Upper lobe of left lung (tissue), 6 donors: Measurements from ENCODE around the gene OAS3. TPM values are rescaled to one million over a fixed set of nuclear protein-coding genes. Genes with fewer than 3 reads are reported as not detected.

Experiments used
- ATAC-seq, 2 donors: fragments of 200-7000 bp; cut with Tn5 transposase; one replicate each; pipeline ENCODE4 v1.9.1; 2022; ENCODE audit warnings: mild to moderate bottlenecking in 2 of 2, moderate library complexity in 2 of 2; ENCODE audit not compliant: low FRiP score in 2 of 2
- DNase-seq, 2 donors: peaks; one replicate each; pipeline ENCODE4 v3.0.0-alpha.2; 2019 to 2020
- H3K27ac ChIP-seq, 4 donors: fragments of 200-600 bp; sonication (generic); one replicate each; pipeline ENCODE4 v1.5.1; 2016 to 2019
- H3K27me3 ChIP-seq, 4 donors: fragments of 200-600 bp; sonication (generic); one replicate each; pipeline ENCODE4 v1.5.1; 2017 to 2019
- H3K36me3 ChIP-seq, 4 donors: fragments of 200-600 bp; sonication (generic); one replicate each; pipeline ENCODE4 v1.5.1; 2016 to 2019
- H3K4me1 ChIP-seq, 4 donors: fragments of 200-600 bp; sonication (generic); one replicate each; pipeline ENCODE4 v1.5.1; 2018 to 2019
- H3K4me3 ChIP-seq, 4 donors: fragments of 200-600 bp; sonication (generic); one replicate each; pipeline ENCODE4 v1.5.1; 2017 to 2019; ENCODE audit warnings: mild to moderate bottlenecking in 2 of 4, moderate library complexity in 1 of 4
- H3K9me3 ChIP-seq, 4 donors: fragments of 200-600 bp; sonication (generic); one replicate each; pipeline ENCODE4 v1.5.1; 2018 to 2019
- EP300 ChIP-seq, 4 donors: sonication (generic); formaldehyde crosslinking; IDR thresholded peaks; one replicate each; pipeline ENCODE4 v1.5.1; 2017; ENCODE audit warnings: antibody characterized with exemption in 4 of 4, control low read depth in 2 of 4
- POLR2A ChIP-seq, 4 donors: fragments of 450-650 bp; IDR thresholded peaks; one replicate each; pipeline ENCODE4 v1.5.1; 2016 to 2017; ENCODE audit warnings: antibody characterized with exemption in 4 of 4, mild to moderate bottlenecking in 2 of 4
- POLR2AphosphoS5 ChIP-seq, 2 donors: sonication (generic); formaldehyde crosslinking; IDR thresholded peaks; one replicate each; pipeline ENCODE4 v1.5.1; 2017; ENCODE audit warnings: antibody characterized with exemption in 2 of 2
- WGBS, 2 donors: methylation state at CpG; one replicate each; pipeline ENCODE4 v1.1.5; 2017 to 2018; 5-methylcytosine and 5-hydroxymethylcytosine counted together
- total RNA-seq, 6 donors: library from RNA; depleted of rRNA in 4 of 6; stranded (reverse); fragments of >200 nt in 4 of 6; gene quantifications; one replicate each; pipeline versions ENCODE4 v1.1.0 to v1.2.1, GENCODE V29; 2016 to 2021
- TF ChIP-seq, protein P1 (sequence below), 6 experiments: fragments of 450-650 bp in 4 of 6; fragments of 200-600 bp in 2 of 6; sonication (generic) in 2 of 6; IDR thresholded peaks; one replicate each; pipeline ENCODE4 v1.5.1; 2016 to 2019; ENCODE audit warnings: antibody characterized with exemption in 6 of 6
- donor health status: DM: no; HTN: no; CAD: no; lungs with moderate emphysema.
- donor health status: DM: no; HTN: yes; CAD: no; lungs with severe emphysema.

The OAS3 gene
- total RNA-seq, 6 donors from 2014 or later, result 15.3 to 61.9 (median 28.8) TPM

DNA sequence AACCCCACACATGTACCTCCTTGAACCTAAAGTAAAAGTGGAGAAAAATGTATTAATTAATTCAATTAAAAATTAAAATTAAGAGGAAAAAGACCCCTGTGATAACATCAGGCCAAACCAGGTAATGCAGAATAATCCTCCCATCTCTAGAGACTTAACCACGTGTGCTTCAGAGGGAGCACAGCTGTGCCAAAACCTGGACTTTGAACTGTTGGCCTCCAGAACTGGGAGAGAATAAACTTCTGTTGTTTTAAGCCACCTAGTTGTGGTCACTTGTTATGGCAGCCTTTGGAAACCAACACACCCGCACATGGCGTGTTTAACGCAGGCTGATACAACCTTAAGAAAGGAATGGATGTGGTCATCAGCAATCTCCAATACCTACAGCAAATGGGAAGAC is 63.9 kb downstream of the OAS3 start:
- Histone ChIP-seq H3K36me3 (peaks cover 7 to 90% (median 33%) of the 10 kb centered on the region in 4 donors), H3K27me3 (no peaks in the 10 kb centered on the region), H3K4me1 (no peaks in the 10 kb centered on the region), H3K27ac (no peak overlapping the region), H3K4me3 (no peak overlapping the region), H3K9me3 (peaks cover 0 to 5% (median 0%) of the 10 kb centered on the region in 4 donors)
- ATAC-seq (no peak), DNase-seq (no peak)
- no peak for TF ChIP-seq POLR2A (IDR thresholded peaks at IDR 0.05)
- TF ChIP-seq EP300 (IDR thresholded peaks at IDR 0.05), result no peak
- TF ChIP-seq POLR2AphosphoS5 (IDR thresholded peaks at IDR 0.05), result no peak
- TF ChIP-seq, protein P1, sequence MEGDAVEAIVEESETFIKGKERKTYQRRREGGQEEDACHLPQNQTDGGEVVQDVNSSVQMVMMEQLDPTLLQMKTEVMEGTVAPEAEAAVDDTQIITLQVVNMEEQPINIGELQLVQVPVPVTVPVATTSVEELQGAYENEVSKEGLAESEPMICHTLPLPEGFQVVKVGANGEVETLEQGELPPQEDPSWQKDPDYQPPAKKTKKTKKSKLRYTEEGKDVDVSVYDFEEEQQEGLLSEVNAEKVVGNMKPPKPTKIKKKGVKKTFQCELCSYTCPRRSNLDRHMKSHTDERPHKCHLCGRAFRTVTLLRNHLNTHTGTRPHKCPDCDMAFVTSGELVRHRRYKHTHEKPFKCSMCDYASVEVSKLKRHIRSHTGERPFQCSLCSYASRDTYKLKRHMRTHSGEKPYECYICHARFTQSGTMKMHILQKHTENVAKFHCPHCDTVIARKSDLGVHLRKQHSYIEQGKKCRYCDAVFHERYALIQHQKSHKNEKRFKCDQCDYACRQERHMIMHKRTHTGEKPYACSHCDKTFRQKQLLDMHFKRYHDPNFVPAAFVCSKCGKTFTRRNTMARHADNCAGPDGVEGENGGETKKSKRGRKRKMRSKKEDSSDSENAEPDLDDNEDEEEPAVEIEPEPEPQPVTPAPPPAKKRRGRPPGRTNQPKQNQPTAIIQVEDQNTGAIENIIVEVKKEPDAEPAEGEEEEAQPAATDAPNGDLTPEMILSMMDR (IDR thresholded peaks at IDR 0.05), result no peak
- WGBS, 2 donors, result 86% methylated on average over 4 of the region's 4 CpGs

DNA sequence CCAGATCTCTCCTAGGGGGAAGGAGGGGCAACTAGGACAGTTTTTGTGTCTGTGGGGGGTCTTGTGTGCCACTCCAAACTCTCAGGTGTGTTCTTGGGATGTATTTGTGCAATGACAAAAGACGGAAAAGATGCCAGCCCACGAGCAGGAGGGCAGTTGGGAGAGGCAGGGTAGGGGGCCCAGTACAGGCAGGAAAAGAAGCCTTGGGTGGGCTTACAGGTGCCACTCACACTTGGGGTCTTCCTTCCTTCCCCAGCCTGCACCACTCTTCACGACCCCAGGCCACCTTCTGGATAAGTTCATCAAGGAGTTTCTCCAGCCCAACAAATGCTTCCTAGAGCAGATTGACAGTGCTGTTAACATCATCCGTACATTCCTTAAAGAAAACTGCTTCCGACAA is 64.4 kb downstream of the OAS3 start:
- H3K4me3 ChIP-seq, result no peak overlapping the region
- H3K9me3 ChIP-seq, result peaks cover 0 to 5% (median 0%) of the 10 kb centered on the region in 4 donors
- H3K27ac ChIP-seq, result no peak overlapping the region
- TF ChIP-seq EP300 (IDR thresholded peaks at IDR 0.05) (no peak), POLR2AphosphoS5 (IDR thresholded peaks at IDR 0.05) (no peak)
- TF ChIP-seq, protein P1 (IDR thresholded peaks at IDR 0.05), result no peak
- no peaks in the 10 kb centered on the region for H3K27me3 ChIP-seq
- DNase-seq, result no peak
- 87 to 88% methylated on average over 5 of the region's 5 CpGs for WGBS, 2 donors
- ATAC-seq, result no peak
- peaks cover 6 to 89% (median 35%) of the 10 kb centered on the region in 4 donors for H3K36me3 ChIP-seq
- no peaks in the 10 kb centered on the region for H3K4me1 ChIP-seq

- Histone ChIP-seq H3K4me3 (no peak overlapping the region), H3K27me3 (no peaks in the 10 kb centered on the region), H3K4me1 (no peaks in the 10 kb centered on the region), H3K36me3 (peaks cover 0 to 89% (median 32%) of the 10 kb centered on the region in 4 donors), H3K27ac (no peak overlapping the region), H3K9me3 (no peaks in the 10 kb centered on the region)
- ATAC-seq, result no peak
- no peak for DNase-seq
- TF ChIP-seq, protein P1 (IDR thresholded peaks at IDR 0.05), result no peak
- TF ChIP-seq POLR2A (IDR thresholded peaks at IDR 0.05) (no peak), POLR2AphosphoS5 (IDR thresholded peaks at IDR 0.05) (no peak), EP300 (IDR thresholded peaks at IDR 0.05) (no peak)
- WGBS, 2 donors, result 85 to 86% methylated on average over 9 of the region's 9 CpGs
These were observed 65.4 kb downstream of the OAS3 start for GRCh38 chr12:113003636-113004035.

- no peak overlapping the region for H3K4me3 ChIP-seq
- no peaks in the 10 kb centered on the region for H3K27me3 ChIP-seq
- DNase-seq, result no peak
- peaks cover 6 to 90% (median 37%) of the 10 kb centered on the region in 4 donors for H3K36me3 ChIP-seq
- no peak for TF ChIP-seq POLR2AphosphoS5 (IDR thresholded peaks at IDR 0.05)
- H3K27ac ChIP-seq, result no peak overlapping the region
- ATAC-seq, result no peak
- no peaks in the 10 kb centered on the region for H3K9me3 ChIP-seq
- 81 to 90% methylated on average over 4 of the region's 4 CpGs for whole genome bisulfite sequencing, 2 donors
- H3K4me1 ChIP-seq, result no peaks in the 10 kb centered on the region
These were observed 67.5 kb downstream of the OAS3 start for GRCh38 chr12:113005762-113006161.

GRCh38 chr12:113006206-113006605 is 67.9 kb downstream of the OAS3 start:
- no peaks in the 10 kb centered on the region for H3K27me3 ChIP-seq
- H3K36me3 ChIP-seq, result peaks cover 6 to 93% (median 38%) of the 10 kb centered on the region in 4 donors
- DNase-seq, result no peak
- WGBS, 2 donors, result 92 to 96% methylated on average over 7 of the region's 7 CpGs
- no peaks in the 10 kb centered on the region for H3K4me1 ChIP-seq
- TF ChIP-seq POLR2A (IDR thresholded peaks at IDR 0.05), result no peak
- no peak for TF ChIP-seq POLR2AphosphoS5 (IDR thresholded peaks at IDR 0.05)
- TF ChIP-seq EP300 (IDR thresholded peaks at IDR 0.05), result no peak
- TF ChIP-seq, protein P1 (IDR thresholded peaks at IDR 0.05), result no peak
- H3K27ac ChIP-seq, result no peak overlapping the region
- ATAC-seq, result no peak
- no peak overlapping the region for H3K4me3 ChIP-seq
- H3K9me3 ChIP-seq, result peaks cover 0 to 2% (median under 1%) of the 10 kb centered on the region in 4 donors
